NOMO-1 (cell line): ENCODE results near the gene SYTL4.

Experiments
- DNase-seq, 2 experiments: peaks; one replicate each; lab custom pipeline; 2025; ENCODE audit not compliant: unreplicated experiment in 2 of 2; lab: John Stamatoyannopoulos, UW

The SYTL4 gene

DNA sequence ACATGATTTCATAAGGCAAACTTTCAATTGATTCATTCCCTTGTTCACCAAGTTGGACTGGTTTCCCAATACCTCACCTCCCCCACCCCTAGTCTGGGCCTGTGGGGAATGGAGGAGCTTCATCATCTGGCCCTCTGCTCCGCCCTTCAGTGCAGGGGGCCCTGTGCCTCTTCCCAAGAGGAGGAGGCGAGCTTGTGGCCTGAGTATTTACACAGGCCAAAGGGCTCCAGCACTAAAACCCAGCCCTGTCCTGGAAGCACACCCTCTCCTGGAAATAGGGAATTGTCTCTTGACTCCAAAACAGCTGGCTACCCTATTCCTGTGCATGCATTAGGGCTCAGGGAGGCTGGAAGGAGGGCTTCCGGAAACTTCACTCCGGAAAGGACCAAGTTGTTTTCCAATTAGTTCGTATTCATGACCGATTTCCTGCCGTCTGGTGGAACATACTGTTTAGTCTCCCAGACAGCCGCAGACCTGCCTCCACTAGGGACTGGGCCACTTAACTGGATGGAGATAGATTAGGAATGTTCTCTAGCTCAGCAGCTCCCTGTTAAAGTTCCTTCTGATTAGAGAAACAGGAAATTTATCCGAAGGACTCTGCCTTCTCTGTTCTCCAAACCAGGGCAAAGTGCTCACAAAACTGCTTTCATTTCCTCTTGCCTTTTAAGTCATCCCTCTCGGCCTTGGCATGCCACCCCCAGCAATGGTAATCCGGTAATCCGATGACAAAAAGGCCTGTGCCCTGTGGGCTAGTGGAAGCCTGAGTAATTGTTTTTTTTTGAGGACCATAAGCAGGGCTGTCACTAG is 82.2 kb downstream of the SYTL4 start:
- DNase-seq: peak in 1 of 2 experiments; percentile 26

DNA sequence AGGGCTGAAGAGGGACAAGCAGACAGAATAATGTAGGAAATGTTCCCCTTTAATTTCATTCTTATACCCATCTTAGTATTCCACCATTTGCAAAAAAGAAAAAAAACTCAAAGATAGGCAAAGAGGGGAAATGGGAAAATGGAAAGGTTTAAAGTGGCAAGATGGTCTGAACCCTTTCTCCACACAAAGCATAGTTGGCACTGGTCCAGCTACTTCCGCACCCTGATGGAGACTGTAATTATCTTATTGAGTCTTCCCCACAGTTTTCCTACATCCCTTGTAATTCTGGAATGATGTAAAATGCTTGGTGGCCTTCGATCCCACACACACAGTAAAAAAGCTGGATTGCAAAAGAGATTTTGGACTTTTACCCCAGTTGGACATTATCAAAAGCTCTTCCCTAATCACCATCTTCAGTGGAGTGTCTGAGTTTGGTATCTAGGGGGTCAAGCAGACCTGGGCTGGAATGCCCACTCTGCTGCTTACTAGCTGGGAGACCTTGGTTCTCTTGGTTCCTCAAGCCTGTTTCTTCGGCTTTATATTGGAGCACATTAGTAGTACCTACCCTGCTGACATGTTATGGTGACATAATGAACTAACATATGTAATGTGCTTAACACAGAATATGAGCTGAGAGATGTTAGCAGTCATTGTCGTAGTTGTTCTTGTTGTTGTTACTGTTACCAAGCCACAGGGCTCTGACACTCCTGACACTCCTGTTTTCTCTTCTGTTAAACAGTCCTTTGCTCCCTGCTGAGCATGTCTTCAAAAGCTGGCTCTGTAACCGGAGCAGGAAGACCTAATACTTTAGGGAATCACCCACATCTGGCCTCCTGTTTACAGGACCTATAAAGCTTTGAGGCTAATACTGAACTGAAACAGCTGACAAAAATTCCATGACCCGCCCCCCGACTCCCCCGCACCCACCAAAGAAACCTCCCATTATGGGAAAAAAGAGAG is 83.2 kb downstream of the SYTL4 start:
- no peak for DNase-seq

DNA sequence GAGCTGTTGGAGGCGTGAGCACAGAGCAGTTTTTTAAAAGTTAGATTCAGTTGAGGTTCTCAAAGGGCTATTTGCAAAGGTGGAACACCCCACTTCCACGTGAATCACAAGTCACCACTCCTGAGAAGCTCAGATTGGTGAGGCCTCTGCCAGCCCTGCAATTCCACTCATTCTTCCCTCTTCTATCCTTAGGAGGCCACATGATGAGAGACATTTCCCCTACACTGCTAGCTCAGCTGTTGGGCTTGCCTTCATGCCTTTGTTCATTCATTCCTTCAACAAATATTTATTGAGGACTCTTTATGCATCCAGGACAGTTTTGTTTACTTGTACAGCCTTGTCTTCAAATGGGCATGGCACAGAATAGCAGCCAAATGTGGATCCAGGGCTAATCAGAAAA is 84.2 kb downstream of the SYTL4 start:
- no peak for DNase-seq

DNA sequence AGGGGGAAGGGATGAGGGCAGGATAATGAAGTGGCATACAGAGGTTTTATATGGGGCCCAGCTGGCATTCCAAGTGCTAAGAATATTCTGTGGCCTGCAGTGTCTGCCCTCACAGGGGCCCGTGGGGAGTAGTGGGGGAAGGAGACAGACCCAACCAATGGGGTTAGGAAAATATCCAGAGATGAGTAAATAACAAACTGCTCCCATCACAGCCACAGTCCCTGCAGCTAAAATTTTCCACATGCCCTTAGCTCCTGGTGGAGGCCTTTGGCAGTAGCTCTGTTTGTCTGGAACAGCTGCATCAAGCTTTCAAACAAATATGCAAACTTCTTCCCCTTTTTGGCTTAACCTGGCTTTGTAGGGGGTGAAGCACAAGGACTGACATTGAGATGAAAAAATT is 84.8 kb downstream of the SYTL4 start:
- DNase-seq: no peak

DNA sequence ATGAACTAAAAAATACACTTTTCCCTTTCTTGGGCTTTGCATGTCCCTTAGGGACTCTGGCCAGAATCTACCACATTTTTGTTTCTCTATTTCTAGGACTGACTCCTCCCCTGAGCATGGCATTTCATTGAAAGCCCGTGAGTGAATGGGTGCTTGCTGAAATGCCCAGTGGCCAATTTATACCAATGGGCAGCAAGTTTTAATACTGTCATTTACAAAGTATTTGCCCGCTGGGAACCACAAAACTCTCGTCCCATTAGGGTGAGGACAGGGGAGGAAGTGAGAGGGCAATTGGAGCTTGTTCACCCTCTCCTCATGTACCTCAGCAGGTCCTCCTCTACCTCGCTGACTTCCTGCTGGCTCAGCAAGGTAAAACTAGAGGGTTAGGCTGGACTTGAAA is 86.8 kb downstream of the SYTL4 start:
- no peak for DNase-seq

DNA sequence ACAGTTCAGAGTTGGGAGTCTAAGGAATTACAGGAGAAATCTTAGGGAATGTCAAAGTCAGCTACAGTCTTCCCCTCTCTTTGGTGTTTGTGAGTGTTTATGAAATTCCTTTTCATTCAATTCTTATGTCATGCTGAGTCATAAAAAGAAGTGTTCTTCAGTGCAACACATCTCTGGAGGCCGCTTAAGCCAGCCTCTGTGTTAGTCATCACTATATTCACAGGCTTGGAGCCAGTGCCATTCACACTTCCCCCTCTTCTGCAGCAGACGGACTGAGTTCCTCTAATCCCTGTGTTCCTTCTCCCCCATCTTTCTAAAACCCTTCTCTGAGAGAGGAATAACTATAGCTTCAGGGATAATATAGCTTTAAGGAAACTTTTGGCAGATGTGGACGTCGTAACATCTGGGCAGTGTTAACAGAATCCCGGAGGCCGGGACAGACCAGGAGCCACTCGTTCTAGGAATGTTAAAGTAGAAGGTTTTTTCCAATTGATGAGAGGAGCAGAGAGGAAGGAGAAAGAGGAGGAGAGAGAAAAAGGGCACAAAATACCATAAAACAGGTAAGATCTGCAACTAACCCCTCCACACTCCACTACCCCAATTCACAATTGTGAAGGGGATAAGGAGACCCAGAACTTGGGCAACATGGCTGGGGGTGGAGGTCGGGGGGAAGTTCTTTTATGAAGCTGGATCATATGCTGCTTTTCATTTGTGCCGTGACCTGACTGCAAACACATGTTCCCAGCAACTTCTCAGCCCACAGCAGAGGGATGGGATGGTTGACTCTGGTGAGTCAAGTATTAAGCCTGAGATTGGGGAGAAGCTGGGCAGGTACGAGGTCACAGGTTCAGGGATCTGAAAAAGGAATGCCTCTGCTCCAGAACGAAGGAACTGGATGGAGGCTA is 87.7 kb downstream of the SYTL4 start, which contains the start of gene SRPX2:
TSS of gene SRPX2 (plus strand) at position 244 of the 905 bp plus-strand sequence. CDS start 2,124 bp downstream, outside the sequence.
- DNase-seq: peak; percentile 16 to 28

DNA sequence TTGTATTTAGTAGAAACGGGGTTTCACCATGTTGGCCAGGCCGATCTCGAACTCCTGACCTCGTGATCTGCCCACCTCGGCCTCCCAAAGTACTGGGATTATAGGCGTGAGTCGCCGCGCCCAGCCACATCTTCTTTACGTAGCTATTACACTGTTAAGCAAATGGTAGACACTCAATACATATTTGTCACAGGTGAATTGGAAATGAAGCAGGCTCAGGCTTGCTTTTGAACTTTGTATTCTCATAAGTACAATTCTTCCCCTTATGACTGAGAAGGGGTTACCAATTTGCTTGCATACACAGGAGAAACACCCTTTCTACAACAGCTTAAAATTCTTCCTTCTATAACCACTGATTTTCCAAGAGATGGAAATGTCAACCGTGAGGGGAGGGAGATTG is 88.7 kb downstream of the SYTL4 start:
- DNase-seq: no peak

DNA sequence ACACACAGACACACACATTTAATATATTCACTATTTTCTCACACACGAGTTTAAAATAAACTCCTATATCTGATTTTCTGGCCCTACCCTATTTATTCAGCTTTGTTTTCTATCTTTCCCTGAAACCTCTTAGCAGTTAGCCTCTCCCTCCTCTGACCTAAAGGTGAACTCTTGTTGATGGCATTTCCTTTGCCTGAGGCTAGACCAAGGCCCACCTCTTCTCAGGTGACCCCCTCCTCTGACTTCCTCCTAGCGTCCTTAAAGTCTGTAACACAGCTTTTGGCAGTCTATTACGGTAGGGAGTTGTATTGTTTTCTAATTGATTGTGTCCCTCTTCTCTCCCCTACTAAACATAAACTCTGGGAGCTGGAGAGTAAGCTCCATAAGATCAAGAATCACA is 89.6 kb downstream of the SYTL4 start:
- DNase-seq: no peak

DNA sequence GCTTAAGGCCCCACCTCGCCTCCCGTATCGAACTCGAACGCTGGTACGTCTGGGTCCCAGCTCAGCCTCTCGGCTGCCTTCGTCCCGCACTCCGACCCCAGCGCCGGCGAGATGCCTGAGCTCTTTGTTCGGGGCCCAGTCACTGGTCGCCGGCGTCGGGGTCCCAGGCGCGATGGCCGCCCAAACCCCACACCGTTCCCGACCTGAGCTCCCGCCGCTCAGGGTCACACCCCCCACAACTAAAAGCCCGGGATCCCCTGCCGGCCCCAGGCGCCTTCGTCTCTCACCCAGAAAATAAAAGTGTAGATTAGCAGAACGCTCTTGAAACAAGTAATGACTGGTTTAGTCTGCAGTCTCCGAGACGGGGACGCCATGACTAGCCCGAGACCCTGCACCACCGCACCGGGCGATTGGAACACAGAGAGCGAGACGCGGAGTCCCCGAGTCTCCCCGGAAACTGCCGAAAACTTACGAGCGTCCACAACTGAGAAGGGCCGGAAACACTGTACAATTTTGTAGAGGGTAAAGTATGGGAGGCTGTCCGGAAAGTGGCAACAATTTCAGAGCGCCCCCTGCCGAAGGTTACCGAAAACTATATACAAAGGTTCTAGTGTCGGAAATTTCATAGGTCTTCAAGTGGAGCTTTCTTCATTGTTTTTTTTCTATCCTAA is 95.5 kb downstream of the SYTL4 start, which contains the start of gene TSPAN6:
TSS of gene TSPAN6 (minus strand) at position 486 of the 671 bp plus-strand sequence. CDS start at position 374, 112 bp downstream.
- DNase-seq: peak in 1 of 2 experiments; percentile 13

DNA sequence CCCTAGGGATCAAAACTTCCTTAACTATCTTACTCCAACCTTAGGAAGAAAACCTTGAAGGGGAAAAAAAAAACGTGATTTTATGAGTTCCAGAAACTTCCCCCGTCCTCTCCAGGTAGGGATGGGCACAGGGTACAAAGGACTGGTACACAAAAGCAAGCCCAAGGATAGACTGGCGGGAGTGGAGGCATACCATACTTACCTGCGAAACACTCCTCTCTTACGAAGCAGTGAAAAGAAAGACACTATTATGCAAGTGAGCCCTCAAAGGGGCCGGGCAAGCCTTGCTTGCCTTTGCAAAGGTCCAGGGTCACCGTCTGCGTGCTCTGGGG is 96.0 kb downstream of the SYTL4 start:
- no peak for DNase-seq

DNA sequence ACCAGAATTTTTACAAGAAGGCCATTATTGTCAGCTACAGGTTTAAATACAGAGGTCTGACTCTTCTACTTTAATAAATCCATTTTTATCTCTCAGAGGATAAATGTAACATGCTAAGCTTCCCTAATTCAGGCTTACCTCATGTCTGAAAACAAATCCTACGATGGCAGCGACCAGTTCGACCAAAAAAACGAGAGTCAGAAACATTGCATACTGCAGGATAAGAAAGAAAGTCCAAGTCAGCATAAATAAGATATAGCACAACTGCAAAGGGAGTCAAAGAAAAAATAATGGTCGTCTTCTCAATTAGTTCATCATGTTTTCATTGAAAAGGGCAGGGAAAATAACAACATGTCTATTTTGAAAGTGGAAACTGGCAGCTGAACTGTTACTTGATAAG is 96.9 kb downstream of the SYTL4 start:
- DNase-seq: no peak

DNA sequence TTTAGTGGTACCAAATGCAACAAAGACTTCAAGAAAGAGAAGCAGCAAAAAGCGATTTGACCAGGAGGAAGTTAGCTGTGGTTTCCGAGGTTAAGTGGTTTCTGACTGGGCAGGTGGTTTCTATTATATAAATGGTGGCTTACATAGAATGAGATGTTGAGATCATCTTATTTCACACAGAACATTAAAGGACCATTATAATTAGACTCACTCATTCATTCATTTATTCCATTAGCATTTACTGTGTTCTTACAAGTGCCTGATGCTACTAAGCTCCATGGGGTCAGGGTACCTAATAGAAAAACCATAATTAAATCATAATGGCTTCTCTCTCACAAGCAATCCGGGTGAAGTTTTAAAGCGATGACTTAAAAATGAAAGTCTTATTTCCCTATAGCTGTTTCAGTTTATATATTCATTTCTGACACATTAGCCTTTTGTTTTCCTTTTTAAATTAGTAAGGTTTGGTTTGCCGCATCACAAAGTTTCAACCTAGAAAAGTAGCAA is 105.9 kb downstream of the SYTL4 start:
- peak; percentile 59 to 79 for DNase-seq
